Fibroblast of the aortic adventitia (primary cell): ENCODE data around the gene SLC25A4. TPM values are rescaled to one million over a fixed set of nuclear protein-coding genes. Genes with fewer than 3 reads are reported as not detected.

Experiments
- DNase-seq: peaks from one replicate; pipeline ENCODE4 v3.0.0-alpha.2; 2010; ENCODE audit warnings: low read depth
- H3K4me3 ChIP-seq: 2 replicates; pipeline ENCODE4 v1.5.1; 2011; ENCODE audit warnings: low read depth, mild to moderate bottlenecking, control low read depth, low read length, moderate library complexity
- total RNA-seq: library from RNA; depleted of rRNA; stranded (reverse); fragments of >200 nt; gene quantifications from 2 replicates; pipeline ENCODE4 v1.2.3, GENCODE V29; 2012; ENCODE audit warnings: low replicate concordance
- TF ChIP-seq, protein P1 (sequence below): IDR thresholded peaks from 2 replicates; pipeline ENCODE4 v1.5.1; 2011; ENCODE audit warnings: mild to moderate bottlenecking, low read length, control low read depth, inconsistent platforms; ENCODE audit not compliant: insufficient read depth

Gene SLC25A4
- total RNA-seq, 1 donor = 10.8 TPM

DNA sequence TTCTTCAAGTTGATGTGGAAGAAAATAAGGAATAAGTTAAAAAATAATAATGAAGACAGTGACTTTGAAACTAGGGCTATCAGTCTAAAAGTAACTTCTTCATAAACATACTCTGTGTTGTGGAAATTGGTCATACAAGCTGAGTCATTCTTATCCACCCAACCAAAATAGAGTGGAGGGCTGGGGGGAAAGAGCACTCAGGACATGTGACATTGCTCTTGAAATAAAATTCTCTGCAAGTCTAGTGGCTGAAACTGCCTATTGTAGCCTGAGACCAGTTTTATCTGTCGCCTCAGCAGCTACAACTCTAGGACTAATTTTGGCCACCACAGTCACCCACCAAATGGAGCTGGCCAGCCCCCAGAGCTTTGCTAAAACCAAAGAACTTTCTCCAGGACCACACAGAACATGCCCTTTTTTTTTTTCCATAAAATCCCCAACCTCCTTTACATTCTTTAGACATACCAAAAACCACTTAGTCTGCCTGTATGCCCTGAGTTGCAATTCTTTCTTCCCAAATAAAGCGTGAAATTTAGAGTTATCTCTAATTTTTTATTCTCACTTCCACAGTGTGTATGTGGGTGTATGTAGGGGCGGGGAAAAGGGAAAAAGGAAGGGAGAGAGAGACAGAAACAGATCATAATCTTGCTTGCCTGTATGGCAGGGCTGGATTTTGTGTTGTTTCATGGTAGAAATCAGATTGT is 23.0 kb upstream of the SLC25A4 start:
- H3K4me3 ChIP-seq = no peak overlapping the region
- TF ChIP-seq, protein P1, sequence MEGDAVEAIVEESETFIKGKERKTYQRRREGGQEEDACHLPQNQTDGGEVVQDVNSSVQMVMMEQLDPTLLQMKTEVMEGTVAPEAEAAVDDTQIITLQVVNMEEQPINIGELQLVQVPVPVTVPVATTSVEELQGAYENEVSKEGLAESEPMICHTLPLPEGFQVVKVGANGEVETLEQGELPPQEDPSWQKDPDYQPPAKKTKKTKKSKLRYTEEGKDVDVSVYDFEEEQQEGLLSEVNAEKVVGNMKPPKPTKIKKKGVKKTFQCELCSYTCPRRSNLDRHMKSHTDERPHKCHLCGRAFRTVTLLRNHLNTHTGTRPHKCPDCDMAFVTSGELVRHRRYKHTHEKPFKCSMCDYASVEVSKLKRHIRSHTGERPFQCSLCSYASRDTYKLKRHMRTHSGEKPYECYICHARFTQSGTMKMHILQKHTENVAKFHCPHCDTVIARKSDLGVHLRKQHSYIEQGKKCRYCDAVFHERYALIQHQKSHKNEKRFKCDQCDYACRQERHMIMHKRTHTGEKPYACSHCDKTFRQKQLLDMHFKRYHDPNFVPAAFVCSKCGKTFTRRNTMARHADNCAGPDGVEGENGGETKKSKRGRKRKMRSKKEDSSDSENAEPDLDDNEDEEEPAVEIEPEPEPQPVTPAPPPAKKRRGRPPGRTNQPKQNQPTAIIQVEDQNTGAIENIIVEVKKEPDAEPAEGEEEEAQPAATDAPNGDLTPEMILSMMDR = no peak
- no peak for DNase-seq

DNA sequence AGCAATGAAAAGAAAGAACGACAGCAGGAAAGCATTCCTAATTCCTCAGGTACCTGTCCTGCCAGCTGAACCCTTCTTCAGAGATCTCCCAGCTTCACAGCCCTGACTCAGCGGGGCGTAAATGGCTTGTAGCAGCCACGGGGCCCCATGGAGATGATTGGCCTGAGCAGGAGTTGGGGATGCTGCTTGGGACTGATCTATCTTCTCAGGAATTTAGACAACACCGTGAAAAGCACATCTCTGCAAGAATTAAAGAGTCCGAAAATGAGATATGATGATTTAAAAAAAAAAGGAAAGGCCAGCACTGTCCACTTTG is 22.5 kb upstream of the SLC25A4 start:
- no peak for DNase-seq
- H3K4me3 ChIP-seq = no peak overlapping the region
- TF ChIP-seq, protein P1 = no peak

DNA sequence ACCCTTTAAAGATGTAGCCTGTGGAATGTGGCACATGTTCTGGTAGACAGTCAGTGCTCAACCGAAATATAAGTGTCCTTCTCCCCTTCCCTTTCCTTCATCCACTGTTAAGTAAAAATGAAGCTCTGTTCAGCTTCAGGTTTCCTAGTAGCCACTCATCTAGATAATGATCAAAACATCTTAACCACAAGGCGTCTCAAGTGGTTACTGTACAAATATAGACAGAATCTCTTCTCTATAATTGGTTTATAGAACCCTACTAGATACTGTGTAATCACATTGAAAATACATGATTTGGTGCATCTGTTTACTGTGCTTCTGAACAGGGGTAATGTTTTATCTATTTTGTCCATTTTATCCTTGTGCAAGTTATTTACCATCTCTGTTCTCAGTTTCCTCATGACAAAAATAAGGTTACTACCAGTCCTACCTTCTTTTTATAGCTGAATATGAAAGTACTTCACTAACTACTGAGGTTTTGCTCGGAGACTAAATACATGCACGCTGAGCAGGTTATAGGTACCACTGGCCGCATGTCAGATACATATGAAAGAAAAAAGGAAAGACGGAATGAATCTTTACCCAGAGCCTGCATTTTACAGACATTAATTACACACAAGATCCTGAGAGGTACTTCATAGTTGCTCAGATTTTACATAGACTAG is 20.3 kb upstream of the SLC25A4 start:
- TF ChIP-seq, protein P1 = no peak
- H3K4me3 ChIP-seq = no peak overlapping the region
- DNase-seq = no peak

DNA sequence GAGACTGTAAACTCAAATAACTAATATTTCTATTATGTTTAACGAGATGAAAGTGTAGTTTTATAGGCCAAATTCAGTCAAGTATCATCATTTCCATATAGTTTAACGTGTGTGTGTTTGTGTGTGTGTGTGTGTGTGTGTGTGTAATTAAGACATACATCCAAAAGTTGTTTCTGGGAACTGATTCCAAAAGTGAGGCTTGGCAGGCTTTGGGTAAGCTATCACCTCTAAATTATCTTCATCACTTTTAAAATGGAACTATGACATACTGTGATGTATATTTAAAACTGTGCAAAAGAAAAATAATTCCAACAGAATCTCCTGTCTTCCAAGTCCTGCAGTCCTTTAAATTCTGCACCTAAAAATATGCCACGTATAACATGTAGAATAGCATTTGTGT is 19.1 kb upstream of the SLC25A4 start:
- H3K4me3 ChIP-seq = no peak overlapping the region
- DNase-seq = no peak
- TF ChIP-seq, protein P1 = no peak

DNA sequence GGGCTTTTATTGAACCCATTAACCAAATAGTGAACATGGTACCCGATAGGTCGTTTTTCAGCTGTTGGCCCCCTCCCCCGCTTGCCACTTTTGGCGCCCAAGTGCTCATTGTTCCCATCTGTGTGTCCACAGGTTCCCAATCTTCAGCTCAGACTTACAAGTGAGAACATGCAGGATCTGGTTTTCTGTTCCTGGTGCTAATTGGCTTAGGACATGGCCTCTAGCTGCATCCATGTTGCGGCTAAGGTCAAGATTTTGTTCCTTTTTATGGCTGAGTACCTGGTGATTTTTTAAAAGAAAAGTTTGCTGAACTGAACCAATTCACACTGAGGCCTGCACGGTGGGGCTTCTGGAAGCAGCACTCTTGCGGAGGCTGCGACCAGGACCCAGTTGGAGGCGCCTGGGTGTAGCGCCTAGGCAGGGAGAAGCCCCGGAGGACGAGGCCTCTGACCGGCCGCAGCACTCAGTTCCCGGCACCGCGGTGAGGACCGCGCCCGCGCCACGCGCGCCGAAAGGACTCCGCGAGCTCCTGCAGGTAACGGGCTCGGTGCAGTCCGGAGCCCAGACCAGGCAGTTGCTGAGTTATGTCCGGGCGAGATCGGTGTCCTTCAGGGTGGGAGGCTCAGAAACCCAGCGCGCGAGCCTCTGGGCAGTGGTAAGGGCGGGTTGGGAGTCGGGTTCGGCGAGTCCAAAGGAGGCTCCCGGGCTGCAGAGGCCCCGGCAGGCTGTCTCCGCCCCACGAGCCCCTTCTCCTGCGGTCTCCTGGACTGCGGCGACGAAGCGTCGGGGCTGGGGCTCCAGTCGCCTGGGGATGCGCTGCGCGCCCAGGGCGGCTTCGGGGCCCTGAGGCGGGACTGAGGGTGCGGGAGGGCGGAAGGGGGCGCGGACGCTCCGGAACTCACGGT is 15.8 kb upstream of the SLC25A4 start:
- no peak for DNase-seq
- TF ChIP-seq, protein P1 = no peak

DNA sequence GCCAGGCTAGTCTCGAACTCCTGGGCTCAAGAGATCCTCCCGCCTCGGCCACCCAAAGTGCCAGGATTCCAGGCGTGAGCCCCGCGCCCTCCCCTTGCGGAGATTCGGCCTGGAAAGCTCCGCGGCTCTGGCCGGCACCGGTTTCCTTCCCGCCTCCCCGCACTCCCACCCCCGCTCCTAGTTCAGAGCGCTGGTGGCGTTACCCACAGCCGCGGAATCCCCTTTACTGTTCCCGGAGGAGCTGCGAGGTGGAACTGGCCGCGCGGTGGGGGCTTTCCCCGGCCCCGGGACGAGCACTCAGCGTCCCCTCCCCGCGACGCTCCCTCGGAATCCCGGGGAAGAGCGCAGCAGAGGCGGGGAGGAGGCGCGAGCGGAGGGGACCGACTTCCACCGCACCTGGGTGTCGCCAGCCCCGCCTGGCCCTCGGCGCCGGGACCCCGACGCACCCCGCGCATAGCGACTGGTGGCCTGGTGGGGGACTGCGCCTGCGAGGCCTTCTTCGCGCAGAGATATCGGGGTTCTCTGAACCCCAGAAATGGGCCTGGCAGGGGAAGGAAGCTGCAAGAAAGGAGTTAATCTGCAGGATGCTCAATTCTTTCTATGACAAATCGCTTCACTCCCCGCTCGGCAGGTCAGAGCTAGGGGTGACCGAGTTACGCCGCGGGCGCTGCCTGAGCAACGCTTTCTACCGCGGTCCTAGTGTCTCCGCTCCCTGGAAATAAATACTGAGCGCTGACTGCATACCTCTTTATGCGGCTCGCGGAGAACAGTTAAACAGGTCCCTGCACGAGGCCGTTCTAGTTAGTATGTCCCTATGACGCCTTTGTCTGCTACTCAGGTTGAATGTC is 14.6 kb upstream of the SLC25A4 start:
- TF ChIP-seq, protein P1 = no peak
- no peak for DNase-seq
- peak overlapping the region; percentile 59 for H3K4me3 ChIP-seq

More for the DNA sequence above, 15.8 kb upstream of the SLC25A4 start:
- peak overlapping the region; percentile 61 for H3K4me3 ChIP-seq
